ENCODE results near the gene EIF4E2.

The EIF4E2 gene

DNA sequence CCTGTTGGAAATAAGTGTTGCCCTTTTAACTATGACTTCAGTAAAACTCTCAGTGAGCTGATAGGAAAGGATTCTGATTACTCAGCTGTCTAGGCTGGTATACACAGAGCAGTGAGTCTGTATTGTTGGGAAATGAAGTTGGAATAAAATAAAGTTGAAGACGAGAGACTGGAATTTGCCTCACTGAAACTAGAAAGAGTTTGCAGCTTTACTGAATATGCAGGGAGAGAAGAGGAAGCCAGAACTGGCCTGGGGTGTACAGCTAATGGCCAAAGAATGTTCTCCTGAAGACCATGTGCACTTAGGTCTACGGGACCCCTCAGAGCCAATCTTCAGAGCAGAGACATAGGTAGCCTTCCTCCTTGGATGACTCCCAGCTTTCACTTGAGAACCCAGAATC is 26.5 kb downstream of the EIF4E2 start:
- no peak overlapping the region for H3K9ac ChIP-seq (ENCODE audit: low read length)
- H3K4me2 ChIP-seq (ENCODE audit: low read length) = no peak overlapping the region
- H4K8ac ChIP-seq (ENCODE audit: low read depth, low read length) = no peak overlapping the region
- no peak overlapping the region for H4K91ac ChIP-seq (ENCODE audit: low read depth, low read length)
- H3K27ac ChIP-seq (ENCODE audit: low read depth, low read length) = no peak overlapping the region
- DNase-seq = no peak
- no peak overlapping the region for H4K12ac ChIP-seq (ENCODE audit: low read depth, low read length)
- no peaks in the 10 kb centered on the region for H3K27me3 ChIP-seq (ENCODE audit: insufficient read depth, low read length)
- no peak overlapping the region for H3K23ac ChIP-seq (ENCODE audit: low read length)
- no peak overlapping the region for H3K14ac ChIP-seq (ENCODE audit: low read length)
- no peak overlapping the region for H2AFZ ChIP-seq (ENCODE audit: insufficient read depth, low read length, poor library complexity)
- H3K18ac ChIP-seq (ENCODE audit: low read length) = no peak overlapping the region
- H3K4me3 ChIP-seq (ENCODE audit: low read depth, low read length) = no peak overlapping the region
- peaks cover 10 to 24% of the 10 kb centered on the region in 2 experiments for H3K36me3 ChIP-seq (ENCODE audit: control insufficient read depth in 1 of 2, insufficient read depth in 2 of 2, low read length in 2 of 2)
- H3K79me1 ChIP-seq (ENCODE audit: low read length) = no peaks in the 10 kb centered on the region
- no peak overlapping the region for H2BK120ac ChIP-seq (ENCODE audit: insufficient read depth, low read length, poor library complexity)
- peaks cover 0 to 3% of the 10 kb centered on the region in 2 experiments for H3K4me1 ChIP-seq (ENCODE audit: control insufficient read depth in 1 of 2, insufficient read depth in 2 of 2, low read length in 2 of 2)
- H3K9me3 ChIP-seq (ENCODE audit: insufficient read depth, low read depth, low read length) = no peaks in the 10 kb centered on the region
- no peak overlapping the region for H3K4ac ChIP-seq (ENCODE audit: low read depth, low read length)
- H2AK5ac ChIP-seq (ENCODE audit: low read length) = no peak overlapping the region
- WGBS (ENCODE audit: extremely low coverage, insufficient coverage, insufficient read length) = no CpG with 5 or more reads among the region's 2 CpGs
- no peak overlapping the region for H2BK12ac ChIP-seq (ENCODE audit: low read length)
- H2BK5ac ChIP-seq (ENCODE audit: low read depth, low read length, poor library complexity) = no peak overlapping the region
- no peaks in the 10 kb centered on the region for H3K79me2 ChIP-seq (ENCODE audit: control insufficient read depth, insufficient read depth, low read length, poor library complexity)

GRCh38 chr2:232577841-232578240 is 27.4 kb downstream of the EIF4E2 start:
- Histone ChIP-seq H2BK12ac (ENCODE audit: low read length) (no peak overlapping the region), H2AK5ac (ENCODE audit: low read length) (no peak overlapping the region), H3K9ac (ENCODE audit: low read length) (no peak overlapping the region), H3K79me1 (ENCODE audit: low read length) (no peaks in the 10 kb centered on the region), H3K36me3 (ENCODE audit: control insufficient read depth in 1 of 2, insufficient read depth in 2 of 2, low read length in 2 of 2) (peaks cover 10 to 24% of the 10 kb centered on the region in 2 experiments), H4K8ac (ENCODE audit: low read depth, low read length) (no peak overlapping the region), H4K12ac (ENCODE audit: low read depth, low read length) (no peak overlapping the region), H3K18ac (ENCODE audit: low read length) (no peak overlapping the region), H3K4me2 (ENCODE audit: low read length) (no peak overlapping the region), H3K27ac (ENCODE audit: low read depth, low read length) (no peak overlapping the region), H3K14ac (ENCODE audit: low read length) (no peak overlapping the region), H3K4ac (ENCODE audit: low read depth, low read length) (no peak overlapping the region), H3K23ac (ENCODE audit: low read length) (no peak overlapping the region), H3K27me3 (ENCODE audit: insufficient read depth, low read length) (no peaks in the 10 kb centered on the region), H2BK5ac (ENCODE audit: low read depth, low read length, poor library complexity) (no peak overlapping the region), H4K91ac (ENCODE audit: low read depth, low read length) (no peak overlapping the region), H3K4me1 (ENCODE audit: control insufficient read depth in 1 of 2, insufficient read depth in 2 of 2, low read length in 2 of 2) (peaks cover 0 to 3% of the 10 kb centered on the region in 2 experiments), H2BK120ac (ENCODE audit: insufficient read depth, low read length, poor library complexity) (no peak overlapping the region), H3K4me3 (ENCODE audit: low read depth, low read length) (no peak overlapping the region), H3K79me2 (ENCODE audit: control insufficient read depth, insufficient read depth, low read length, poor library complexity) (no peaks in the 10 kb centered on the region), H2AFZ (ENCODE audit: insufficient read depth, low read length, poor library complexity) (no peak overlapping the region), H3K9me3 (ENCODE audit: insufficient read depth, low read depth, low read length) (no peaks in the 10 kb centered on the region)
- no CpG with 5 or more reads among the region's 2 CpGs for WGBS (ENCODE audit: extremely low coverage, insufficient coverage, insufficient read length)
- DNase-seq = no peak

DNA sequence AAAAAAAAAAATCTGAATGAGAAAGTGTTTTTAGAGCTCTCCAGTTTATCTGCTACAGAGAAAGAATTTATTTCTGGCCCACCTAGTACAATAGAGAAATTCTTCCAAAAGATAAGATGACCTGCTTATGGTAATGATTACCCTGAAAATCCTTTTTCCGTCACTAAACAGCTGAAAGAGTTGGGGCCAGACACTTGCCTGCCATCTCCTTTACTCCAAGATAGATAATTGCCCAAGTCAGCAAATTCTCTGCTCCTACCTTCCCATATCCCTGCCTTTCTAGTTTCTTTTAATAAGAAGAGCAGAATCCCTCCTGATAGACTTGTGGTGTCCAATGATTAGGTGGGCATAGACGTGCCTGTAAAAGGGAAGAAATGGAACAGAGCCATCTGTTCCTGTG is 28.1 kb downstream of the EIF4E2 start:
- H4K91ac ChIP-seq (ENCODE audit: low read depth, low read length) = no peak overlapping the region
- no peak overlapping the region for H3K9ac ChIP-seq (ENCODE audit: low read length)
- H3K18ac ChIP-seq (ENCODE audit: low read length) = no peak overlapping the region
- no peak overlapping the region for H3K27ac ChIP-seq (ENCODE audit: low read depth, low read length)
- H3K23ac ChIP-seq (ENCODE audit: low read length) = no peak overlapping the region
- H4K8ac ChIP-seq (ENCODE audit: low read depth, low read length) = no peak overlapping the region
- WGBS (ENCODE audit: extremely low coverage, insufficient coverage, insufficient read length) = no CpG with 5 or more reads among the region's 2 CpGs
- no peak overlapping the region for H2BK12ac ChIP-seq (ENCODE audit: low read length)
- H2BK120ac ChIP-seq (ENCODE audit: insufficient read depth, low read length, poor library complexity) = no peak overlapping the region
- no peak overlapping the region for H3K14ac ChIP-seq (ENCODE audit: low read length)
- no peak overlapping the region for H4K12ac ChIP-seq (ENCODE audit: low read depth, low read length)
- no peaks in the 10 kb centered on the region for H3K9me3 ChIP-seq (ENCODE audit: insufficient read depth, low read depth, low read length)
- peaks cover 0 to 3% of the 10 kb centered on the region in 2 experiments for H3K4me1 ChIP-seq (ENCODE audit: control insufficient read depth in 1 of 2, insufficient read depth in 2 of 2, low read length in 2 of 2)
- no peak overlapping the region for H2AFZ ChIP-seq (ENCODE audit: insufficient read depth, low read length, poor library complexity)
- no peak overlapping the region for H2AK5ac ChIP-seq (ENCODE audit: low read length)
- H3K36me3 ChIP-seq (ENCODE audit: control insufficient read depth in 1 of 2, insufficient read depth in 2 of 2, low read length in 2 of 2) = peaks cover 12 to 23% of the 10 kb centered on the region in 2 experiments
- H3K79me1 ChIP-seq (ENCODE audit: low read length) = no peaks in the 10 kb centered on the region
- no peak overlapping the region for H3K4me2 ChIP-seq (ENCODE audit: low read length)
- no peak overlapping the region for H3K4ac ChIP-seq (ENCODE audit: low read depth, low read length)
- DNase-seq = no peak
- H3K27me3 ChIP-seq (ENCODE audit: insufficient read depth, low read length) = no peaks in the 10 kb centered on the region
- H3K4me3 ChIP-seq (ENCODE audit: low read depth, low read length) = no peak overlapping the region
- H2BK5ac ChIP-seq (ENCODE audit: low read depth, low read length, poor library complexity) = no peak overlapping the region
- no peaks in the 10 kb centered on the region for H3K79me2 ChIP-seq (ENCODE audit: control insufficient read depth, insufficient read depth, low read length, poor library complexity)

- no peak overlapping the region for H4K8ac ChIP-seq (ENCODE audit: low read depth, low read length)
- no peak overlapping the region for H4K12ac ChIP-seq (ENCODE audit: low read depth, low read length)
- peaks cover 5 to 13% of the 10 kb centered on the region in 2 experiments for H3K36me3 ChIP-seq (ENCODE audit: control insufficient read depth in 1 of 2, insufficient read depth in 2 of 2, low read length in 2 of 2)
- H2BK12ac ChIP-seq (ENCODE audit: low read length) = no peak overlapping the region
- H2AFZ ChIP-seq (ENCODE audit: insufficient read depth, low read length, poor library complexity) = no peak overlapping the region
- no peak overlapping the region for H2AK5ac ChIP-seq (ENCODE audit: low read length)
- H3K9ac ChIP-seq (ENCODE audit: low read length) = no peak overlapping the region
- no peaks in the 10 kb centered on the region for H3K27me3 ChIP-seq (ENCODE audit: insufficient read depth, low read length)
- H3K4me2 ChIP-seq (ENCODE audit: low read length) = no peak overlapping the region
- no peak overlapping the region for H3K14ac ChIP-seq (ENCODE audit: low read length)
- H3K23ac ChIP-seq (ENCODE audit: low read length) = no peak overlapping the region
- no peaks in the 10 kb centered on the region for H3K79me1 ChIP-seq (ENCODE audit: low read length)
- H3K4me3 ChIP-seq (ENCODE audit: low read depth, low read length) = no peak overlapping the region
- no CpG with 5 or more reads among the region's 6 CpGs for WGBS (ENCODE audit: extremely low coverage, insufficient coverage, insufficient read length)
- H3K4ac ChIP-seq (ENCODE audit: low read depth, low read length) = no peak overlapping the region
- no peak for DNase-seq
- H3K27ac ChIP-seq (ENCODE audit: low read depth, low read length) = no peak overlapping the region
- H2BK5ac ChIP-seq (ENCODE audit: low read depth, low read length, poor library complexity) = no peak overlapping the region
- no peaks in the 10 kb centered on the region for H3K79me2 ChIP-seq (ENCODE audit: control insufficient read depth, insufficient read depth, low read length, poor library complexity)
- H4K91ac ChIP-seq (ENCODE audit: low read depth, low read length) = no peak overlapping the region
- no peak overlapping the region for H2BK120ac ChIP-seq (ENCODE audit: insufficient read depth, low read length, poor library complexity)
- peaks cover 0 to 3% of the 10 kb centered on the region in 2 experiments for H3K4me1 ChIP-seq (ENCODE audit: control insufficient read depth in 1 of 2, insufficient read depth in 2 of 2, low read length in 2 of 2)
- no peak overlapping the region for H3K18ac ChIP-seq (ENCODE audit: low read length)
- H3K9me3 ChIP-seq (ENCODE audit: insufficient read depth, low read depth, low read length) = no peaks in the 10 kb centered on the region
These were observed 30.1 kb downstream of the EIF4E2 start for GRCh38 chr2:232580648-232580981.
